NOMO-1 treated with DMSO at 0.1 percent for 48 hours (cell line): Measurements from ENCODE around the gene BRD2.

Experiments used
- DNase-seq: peaks from one replicate; lab custom pipeline; 2025; ENCODE audit not compliant: unreplicated experiment; lab: John Stamatoyannopoulos, UW

BRD2 gene

DNA sequence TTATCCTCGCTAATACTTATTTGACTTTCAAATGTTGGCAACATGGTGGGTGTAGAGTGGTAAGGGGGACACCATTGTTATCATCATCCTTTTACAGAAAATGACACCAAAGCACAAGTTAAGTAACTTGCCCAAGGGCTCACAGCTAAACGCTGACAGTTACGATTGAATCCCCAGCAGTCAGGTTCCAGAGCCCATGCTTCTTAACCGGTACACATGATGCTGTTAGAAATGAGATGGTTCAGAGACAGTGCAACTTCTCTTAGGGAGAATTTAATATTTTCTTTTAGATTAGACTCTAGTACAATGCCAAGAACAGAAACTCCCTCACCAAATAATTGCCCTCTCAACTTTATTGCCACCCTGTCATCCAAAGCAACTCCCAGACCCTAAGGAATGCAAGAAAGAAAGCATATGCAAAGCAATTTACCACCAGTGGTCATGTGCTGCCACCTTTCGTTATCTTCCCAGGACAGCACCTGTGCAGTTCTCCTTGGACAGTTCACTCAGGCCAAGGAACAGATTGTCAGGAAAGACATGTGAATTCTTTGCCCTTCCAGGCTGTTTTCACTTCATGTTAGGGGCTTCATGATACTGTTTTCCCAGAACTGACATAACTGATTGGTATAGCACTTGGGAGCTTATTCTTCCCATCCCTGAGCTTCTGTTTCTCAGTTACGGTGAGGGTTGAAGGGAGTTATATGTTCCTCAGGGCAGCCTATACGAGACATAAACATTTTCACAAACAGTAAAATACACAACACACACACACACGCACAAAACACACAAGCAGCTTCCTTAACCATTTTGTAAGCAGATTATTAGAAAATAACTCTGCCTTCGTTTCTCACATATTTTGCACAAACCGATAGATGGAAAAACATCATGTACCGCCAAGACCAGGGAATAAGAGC lies 20.6 kb upstream of the BRD2 start:
- peak; percentile 52 for DNase-seq

DNA sequence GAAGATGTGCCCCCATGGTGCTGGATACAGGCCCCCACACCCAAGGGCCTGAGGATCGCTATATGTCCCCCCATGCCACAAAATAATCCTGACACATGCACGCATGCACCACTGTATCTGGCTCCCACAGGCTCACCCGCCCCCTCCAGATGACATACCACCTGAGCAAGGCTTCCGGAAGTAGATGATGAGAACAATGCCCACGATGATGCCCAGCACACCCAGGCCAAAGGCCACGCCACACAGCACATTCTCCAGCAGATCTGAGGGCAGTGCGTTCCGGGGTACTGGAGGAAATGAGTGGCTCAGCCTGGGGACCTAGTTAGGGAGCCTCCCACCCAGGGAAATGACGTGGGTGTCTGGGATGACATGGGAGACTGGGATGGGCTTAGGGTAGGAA lies 19.3 kb upstream of the BRD2 start:
- no peak for DNase-seq

DNA sequence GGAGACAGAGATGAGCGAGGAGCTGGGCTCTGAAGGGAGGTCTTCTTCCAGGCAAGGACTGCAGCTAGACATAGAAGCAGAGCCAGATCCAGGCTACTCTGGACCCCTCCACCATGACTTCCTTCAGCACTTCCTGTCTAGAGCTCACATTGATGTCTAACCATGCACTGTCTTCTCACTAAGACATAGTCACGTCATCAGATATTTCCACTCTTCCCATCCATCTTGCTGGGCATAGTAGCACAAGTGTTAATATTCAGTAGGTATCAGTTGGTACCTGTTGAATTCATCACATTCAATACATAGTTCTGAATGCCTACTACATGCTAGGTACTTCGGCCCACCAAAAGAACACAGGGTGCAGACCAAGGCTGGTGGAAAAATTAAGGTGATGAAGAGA lies 18.4 kb upstream of the BRD2 start:
- no peak for DNase-seq

DNA sequence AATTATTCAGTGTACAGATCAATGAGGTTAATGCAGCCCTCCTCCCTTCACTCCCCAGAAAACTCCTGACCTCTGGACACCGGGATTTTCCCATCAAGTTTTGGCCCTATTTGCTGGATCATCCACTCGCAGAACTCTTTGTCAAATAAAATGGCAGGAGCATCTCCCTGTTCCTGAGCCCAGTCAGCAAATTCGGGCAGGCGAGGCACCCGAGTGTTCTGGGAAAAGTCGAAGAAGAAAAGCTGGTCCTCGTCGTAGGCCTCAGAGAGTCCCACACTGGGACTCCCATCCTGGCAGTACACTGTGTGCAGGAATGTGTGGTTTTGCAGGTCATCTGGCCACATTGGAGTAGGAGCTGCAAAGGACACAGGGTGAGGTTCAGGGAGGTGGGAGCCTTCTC lies 17.9 kb upstream of the BRD2 start:
- DNase-seq = no peak

DNA sequence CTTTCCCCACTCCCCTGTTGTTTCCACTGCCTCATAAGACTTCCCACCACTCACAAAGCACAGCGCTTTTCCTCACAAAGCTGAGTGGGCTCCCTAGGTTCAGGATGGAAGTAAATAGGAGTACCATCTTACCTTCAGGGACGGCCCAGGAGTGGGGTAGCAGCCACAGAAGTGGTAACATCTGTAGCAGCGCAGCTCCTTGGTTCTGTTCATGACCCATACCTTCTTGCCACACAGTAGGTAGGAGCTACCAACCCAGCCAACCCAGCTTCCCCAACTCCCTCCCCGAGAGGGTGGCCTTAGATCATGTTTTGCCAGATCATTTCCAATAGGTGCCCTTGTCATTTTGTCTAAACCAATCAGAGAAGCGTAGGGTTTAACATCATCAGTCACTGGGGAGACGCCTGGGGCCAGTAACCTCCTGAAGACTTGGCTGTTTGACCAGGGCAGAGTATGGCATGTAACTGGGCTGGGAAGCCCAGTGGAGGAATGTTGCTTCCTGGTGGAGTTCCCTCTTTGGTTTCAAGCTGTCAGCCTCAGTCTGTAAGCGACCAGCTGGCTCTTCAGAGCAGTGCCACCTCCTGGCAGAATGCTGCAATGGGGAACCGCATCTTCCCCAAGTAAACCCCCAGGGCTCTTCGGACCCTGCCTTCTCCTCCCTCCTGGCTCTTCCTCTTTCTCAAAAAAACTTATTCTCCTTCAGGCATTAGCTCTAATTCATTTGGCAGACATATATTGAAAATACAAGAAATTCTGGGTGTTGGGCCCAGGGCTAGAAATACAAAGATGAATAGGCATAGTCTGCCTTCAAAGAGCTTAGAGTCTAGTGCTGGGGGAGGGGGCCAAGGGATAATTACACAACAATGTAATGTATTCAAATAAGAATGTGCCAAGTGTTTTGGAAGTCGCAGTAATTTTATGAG lies 15.3 kb upstream of the BRD2 start, which contains the start of gene HLA-DMA:
Gene HLA-DMA, minus strand, starts transcription at position 281 of the 923 bp plus-strand sequence. Its CDS starts 61 bp downstream, at position 220.
- peak; percentile 98 for DNase-seq

DNA sequence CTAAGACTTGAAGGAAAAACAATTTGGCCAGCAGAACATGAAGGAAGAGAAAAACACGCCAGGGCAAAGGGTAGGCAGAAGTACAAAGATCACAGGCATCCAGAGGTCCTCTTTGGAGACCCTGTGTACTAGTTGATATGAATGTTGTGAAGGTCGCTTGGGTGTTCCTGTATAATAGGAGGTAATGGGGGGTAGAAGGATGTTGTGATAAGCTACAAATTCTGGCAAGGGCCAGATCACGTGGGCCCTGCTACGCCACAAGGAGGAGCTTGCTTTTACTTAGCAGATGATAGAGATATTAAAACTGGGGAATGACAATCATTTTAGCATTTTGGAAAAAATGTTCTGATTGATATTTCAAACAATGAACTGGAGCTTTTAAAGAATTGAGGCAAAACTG lies 14.6 kb upstream of the BRD2 start:
- DNase-seq = no peak

DNA sequence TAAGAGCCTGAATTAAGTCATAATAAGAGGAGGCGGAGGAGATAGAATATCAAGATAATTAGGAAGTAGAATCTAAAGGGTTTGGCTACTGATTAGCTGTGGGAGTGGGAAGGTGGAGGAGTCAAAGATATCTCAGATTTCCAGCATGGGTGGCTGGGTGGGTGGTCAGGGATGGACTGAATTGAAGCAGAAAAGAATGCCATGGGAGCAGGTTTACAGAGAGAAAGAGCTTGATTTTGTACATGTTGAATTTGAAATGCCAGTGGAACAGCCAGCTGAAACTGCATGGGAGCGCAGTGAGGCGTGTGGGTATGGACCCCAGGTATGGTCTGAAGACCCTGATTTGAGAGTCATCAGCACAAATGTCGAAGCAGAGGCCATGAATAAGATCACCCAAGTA lies 14.1 kb upstream of the BRD2 start:
- no peak for DNase-seq

DNA sequence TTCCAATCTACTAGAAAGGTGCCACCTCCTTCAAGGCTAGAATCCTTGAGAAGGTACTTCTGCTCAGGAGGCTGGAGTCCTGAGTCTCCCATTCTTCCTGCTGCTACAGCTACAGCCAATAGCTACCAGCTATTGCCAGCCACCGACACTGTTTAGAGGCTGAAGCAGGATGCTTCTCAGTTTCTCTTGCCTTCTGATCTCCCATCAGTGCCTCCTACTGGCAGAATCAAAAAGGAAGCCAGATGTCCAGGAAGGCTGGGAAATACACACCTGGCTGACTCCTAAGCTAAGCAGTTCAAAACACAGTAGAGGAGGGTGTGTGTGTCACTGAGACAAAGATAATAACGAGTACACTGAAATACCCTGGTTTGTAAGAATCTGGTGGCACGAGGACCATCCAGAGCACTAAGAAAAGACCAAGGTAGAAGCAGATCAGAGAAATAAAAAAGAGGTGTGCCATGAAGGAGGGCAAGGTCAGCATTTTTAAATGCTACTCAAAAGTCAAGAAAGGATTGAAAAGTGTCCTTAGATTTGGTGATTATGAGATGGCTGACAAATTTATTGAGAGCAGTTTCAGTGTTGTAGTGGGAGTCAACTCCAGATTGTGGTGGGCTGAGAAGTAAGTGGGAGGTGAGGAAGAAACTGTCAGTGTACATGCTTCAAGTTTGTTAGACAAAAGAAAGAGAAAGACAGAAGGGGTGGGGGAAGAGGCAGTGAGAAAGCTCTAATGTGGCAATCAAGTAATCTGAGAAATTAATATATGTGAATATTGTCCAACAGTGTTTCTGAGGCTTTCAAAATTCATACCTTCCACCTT lies 13.2 kb upstream of the BRD2 start:
- DNase-seq = no peak

DNA sequence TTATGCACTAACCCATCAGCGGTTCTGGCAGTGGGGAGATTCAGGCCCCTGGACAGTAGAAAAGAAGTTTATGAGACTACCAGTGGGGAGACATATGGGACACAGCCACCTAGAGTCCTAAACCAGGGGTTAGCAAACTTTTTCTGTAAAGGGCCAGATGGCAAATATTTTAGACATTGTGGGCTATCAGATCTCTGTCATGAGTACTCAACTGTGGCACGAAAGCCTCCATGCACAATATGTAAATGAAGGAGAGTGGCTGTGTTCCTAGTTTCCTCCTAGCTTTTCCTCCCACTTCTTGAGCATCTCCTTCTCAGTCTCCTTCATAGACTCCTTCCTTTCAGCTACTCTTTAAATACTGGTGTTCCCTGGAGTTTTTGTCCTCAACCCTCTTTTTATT lies 12.2 kb upstream of the BRD2 start:
- DNase-seq = no peak

DNA sequence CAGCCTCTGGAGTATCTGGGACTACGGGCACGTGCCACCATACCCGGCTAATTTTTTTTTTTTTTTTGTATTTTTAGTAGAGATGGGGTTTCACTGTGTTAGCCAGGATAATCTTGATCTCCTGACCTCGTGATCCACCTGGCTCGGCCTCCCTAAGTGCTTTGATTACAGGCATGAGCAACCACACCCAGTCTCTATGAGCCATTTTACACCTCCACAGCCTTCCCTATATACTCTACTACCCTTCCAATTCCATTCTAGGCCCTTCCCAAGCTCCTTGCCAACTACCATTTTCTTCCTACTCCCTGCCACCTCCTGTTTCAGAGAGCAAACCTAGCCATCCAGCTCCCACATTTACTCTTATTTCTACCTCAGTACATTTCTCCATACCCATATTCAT lies 7.8 kb upstream of the BRD2 start:
- no peak for DNase-seq

DNA sequence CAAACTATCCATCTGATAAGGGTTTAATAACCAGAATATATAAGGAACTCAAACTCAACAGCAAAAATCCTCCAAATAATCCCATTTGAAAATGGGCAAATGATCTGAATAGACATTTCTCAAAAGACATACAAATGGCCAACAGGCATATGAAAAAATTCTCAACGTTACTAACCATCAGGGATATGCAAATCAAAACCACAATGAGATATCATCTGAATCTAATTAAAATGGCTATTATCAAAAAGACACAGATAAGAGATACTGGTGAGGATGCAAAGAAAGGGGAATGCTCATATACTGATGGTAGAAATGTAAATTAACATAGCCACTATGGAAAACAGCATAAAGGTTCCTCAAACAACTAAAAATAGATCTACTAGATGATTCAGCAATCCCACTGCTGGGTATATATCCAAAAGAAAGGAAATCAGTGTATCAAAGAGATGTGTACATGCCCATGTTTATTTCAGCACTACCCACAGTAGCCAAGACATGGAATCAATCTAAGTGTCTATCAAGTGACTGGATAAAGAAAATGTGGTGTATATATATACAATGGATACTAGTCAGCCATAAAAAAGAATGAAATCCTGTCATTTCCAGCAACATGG lies 6.1 kb upstream of the BRD2 start:
- DNase-seq = no peak

DNA sequence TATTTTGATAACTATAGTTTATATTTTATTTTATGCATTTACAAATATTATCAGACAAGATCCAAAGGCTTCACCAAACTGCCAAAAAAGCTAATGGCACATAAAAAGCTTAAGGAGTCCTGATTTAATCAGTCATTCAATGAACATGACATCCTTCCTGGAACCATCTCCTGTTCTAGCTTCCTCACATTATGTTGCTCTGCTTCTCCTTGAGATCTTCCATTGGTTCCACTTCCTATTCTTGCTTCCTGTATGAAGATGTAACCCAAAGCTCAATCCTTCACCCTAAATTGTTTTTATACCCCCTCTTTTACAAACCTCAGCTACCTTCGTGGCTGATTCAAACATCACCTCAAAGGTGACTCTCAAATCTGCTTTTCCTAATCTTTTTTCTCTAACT lies 4.5 kb upstream of the BRD2 start:
- DNase-seq = no peak

DNA sequence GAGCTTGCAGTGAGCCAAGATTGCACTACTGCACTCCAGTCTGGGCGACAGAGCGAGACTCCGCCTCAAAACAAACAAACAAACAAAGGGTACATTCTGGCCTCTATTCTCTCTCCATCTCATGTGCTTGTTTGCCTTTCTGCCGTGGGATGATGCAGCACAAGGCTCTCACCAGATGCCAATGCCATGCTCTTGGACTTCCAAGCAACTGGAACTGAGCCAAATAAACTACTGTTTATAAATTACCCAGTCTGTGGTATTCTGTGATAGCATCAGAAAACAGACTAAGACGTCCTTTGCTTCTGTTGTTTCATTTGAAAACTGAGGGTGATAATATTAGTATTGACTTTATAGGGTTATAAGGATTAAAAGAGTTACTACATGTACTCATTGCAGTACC lies 3.6 kb upstream of the BRD2 start:
- DNase-seq = no peak

DNA sequence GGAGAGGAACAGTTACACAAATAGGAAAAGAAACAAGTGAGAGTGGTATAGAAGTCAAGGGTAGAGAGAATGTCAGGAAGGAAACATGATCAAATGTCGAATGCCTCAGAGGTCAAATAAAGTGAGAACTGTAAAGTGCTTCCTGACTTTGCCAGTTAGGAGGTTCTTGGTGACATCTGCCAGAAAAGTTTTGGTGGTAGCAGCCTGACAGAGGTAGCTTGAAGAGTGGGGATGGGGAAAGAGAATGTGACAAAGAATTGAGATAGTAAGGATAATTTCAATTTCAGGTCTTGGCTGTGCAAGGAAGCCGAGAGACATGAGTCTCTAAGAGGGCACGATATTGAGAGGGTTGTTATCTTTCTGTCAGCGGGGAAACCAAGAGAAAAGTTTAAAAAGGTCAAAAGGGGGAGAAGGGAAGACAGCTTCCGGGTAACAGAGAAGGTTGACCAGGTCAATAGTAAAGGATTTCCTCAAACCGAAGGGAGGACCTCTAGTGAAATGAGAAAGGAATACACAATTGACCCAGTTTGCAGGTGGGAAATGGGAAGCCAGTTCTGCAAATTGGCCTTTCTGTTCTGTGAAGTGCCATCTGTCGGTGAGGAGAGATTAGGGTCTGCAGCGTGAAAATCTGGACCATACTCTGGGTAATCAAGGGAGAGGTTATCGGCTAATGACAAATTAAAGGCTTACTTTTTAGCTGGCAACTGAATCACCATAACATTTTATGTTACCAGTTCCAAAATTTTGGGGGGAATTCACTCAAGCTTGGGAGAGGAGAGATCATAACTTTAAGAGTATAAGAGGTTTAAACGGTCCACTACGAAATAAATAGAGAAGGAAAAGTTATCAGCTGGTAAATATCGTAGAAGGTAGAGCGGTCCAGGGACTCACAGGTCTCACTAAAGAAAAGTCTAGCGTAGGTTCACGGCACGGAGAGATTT lies 973 bp upstream of the BRD2 start:
- DNase-seq = peak; percentile 68

DNA sequence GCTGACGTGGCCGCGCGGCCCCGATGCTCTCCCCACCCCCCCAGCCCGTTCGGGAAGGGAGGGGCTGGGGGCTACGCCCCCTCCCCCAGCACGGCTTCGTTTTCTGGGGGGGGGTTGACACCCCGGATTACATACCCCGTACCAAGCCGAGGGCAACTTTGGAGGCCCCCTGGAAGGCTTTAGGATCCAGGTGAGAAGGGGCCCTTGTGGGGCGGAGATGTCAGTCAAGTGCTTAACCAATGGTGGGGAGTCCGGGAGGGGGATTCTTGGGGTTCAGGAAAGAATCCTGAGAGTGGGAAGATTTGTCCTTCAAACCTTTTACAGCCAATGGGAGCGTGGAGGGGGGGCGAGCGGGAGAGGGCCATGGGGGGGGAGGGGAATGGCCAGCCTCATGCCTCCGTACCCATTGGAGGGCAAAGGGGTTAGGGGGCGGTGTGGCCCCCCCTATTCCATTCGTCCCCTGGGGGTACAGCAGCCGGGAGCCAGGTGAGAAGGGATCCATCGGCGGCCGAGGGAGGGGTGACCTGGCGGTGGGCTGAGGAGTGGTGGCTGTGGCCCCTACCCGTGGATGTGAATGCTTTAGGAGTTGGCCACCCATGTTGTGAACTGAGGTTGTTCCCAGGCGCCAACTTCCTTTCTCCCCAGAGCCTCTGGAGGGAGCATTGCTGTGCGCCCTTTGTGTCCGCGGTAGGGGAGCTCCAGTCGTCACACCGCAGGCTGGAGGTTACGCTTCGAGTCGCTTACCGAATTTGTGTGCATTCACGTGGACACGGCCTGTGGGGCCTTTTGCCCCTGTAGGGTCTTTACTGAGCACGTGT lies 682 bp downstream of the BRD2 start:
- peak; percentile 68 for DNase-seq

DNA sequence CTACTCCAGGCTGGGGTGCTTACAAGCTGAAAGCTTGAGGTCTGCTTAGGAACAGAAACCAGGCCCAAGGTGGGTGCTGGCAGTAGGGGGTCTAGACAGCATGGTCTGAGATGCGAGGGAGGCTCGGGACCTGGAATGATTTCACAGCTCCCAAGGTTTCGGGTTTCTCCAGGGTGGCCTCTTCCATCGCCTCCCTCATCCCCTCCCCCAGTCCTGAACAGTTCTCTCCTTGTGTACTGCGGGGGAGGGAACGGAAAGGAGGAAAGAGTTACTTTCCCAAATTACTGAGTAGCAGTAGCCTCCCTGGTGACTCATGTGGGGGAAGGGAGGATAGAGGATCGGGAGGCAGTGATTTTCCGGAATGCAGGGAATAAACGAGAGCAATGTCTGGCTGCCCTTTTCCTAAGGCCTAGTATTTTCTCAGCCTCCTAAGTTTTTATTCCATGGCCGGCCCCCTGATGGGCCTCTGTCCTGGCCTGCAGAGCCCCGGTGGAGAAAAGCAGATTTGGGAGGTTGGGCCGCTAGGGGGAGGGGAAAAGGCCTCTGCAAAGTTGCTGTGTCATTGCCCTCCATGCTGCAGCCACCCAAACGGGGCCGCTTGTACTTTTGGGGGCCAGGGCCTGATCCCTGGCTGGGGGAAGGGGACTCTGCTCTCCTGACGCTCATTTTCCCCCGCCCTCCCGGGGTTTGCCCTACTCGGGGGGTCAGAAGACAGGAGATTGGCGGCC lies 1.5 kb downstream of the BRD2 start:
- peak; percentile 89 for DNase-seq

DNA sequence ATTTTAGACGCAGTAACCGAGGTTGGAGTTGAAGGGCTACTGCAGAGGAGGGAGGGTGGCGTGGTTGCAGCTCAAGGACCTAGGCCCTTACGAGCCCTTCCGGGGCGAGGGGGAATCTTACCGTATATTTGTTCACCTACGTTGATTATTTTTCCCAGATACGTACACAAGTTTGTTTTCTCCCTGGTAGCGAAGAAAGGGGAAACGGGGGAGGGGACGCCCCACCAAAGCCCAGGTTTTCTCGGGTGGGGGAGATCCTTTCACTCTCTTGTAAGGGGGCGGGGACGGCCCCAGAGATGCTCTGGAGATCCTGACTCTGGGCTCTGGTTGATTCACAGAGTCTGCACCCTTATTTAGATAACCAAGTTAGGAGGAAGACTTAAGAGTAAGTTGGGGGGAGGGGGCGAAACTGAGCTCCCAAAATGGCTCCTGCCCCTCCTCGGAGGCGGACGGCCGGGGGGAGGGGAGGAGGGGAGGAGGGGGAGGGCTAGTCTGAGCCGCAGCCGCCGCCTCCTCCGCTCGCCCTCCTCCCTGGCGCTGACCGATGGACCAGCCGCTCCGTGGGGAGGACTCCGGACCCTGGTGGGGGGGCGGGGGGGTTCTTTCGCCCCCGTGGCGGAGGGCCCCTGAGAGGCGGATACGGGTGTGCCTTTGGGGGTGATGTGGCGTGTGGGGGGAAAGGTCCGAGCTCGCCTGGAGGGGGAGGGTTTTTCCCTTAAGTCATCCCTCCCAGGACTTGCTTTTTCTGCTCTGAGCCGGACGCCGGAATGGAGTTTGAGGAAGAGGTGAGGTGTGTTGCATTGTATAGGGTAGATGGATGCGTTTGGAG lies 2.2 kb downstream of the BRD2 start:
- DNase-seq = peak; percentile 78
